Fibroblast of lung (primary cell): ENCODE data around the gene RRP12. TPM values are rescaled to one million over a fixed set of nuclear protein-coding genes. Genes with fewer than 3 reads are reported as not detected.

ENCODE experiments used
- DNase-seq, 2 donors: peaks; one replicate each; pipeline versions ENCODE4 v3.0.0 to v3.0.0-alpha.2; 2010; ENCODE audit warnings: low read depth in 2 of 2
- H2AFZ ChIP-seq: 2 replicates; pipeline ENCODE4 v1.5.1; 2012; ENCODE audit warnings: low read length, control low read depth, inconsistent platforms
- H3K27ac ChIP-seq: 2 replicates; pipeline ENCODE4 v1.5.1; 2011; ENCODE audit warnings: low read length, control low read depth; ENCODE audit not compliant: insufficient read depth
- H3K27me3 ChIP-seq: 2 replicates; pipeline ENCODE4 v1.5.1; 2011; ENCODE audit warnings: mild to moderate bottlenecking, low read length; ENCODE audit not compliant: control insufficient read depth, insufficient read depth
- H3K36me3 ChIP-seq: 2 replicates; pipeline ENCODE4 v1.5.1; 2011; ENCODE audit warnings: low read length; ENCODE audit not compliant: control insufficient read depth, insufficient read depth
- H3K4me1 ChIP-seq: 2 replicates; pipeline ENCODE4 v1.5.1; 2011; ENCODE audit warnings: low read length; ENCODE audit not compliant: control insufficient read depth, insufficient read depth; ENCODE audit errors: extremely low read depth
- H3K4me2 ChIP-seq: 2 replicates; pipeline ENCODE4 v1.5.1; 2011; ENCODE audit warnings: low read length, control low read depth; ENCODE audit not compliant: insufficient read depth; ENCODE audit errors: extremely low read depth
- H3K4me3 ChIP-seq, 4 experiments: fragments of 200-600 bp in 1 of 4; sonication (generic) in 1 of 4; replicated peaks in 1 of 4; 2 replicates each; pipeline ENCODE4 v1.5.1; 2011 to 2016; ENCODE audit warnings: low read length in 4 of 4, low read depth in 3 of 4, mild to moderate bottlenecking in 3 of 4, control low read depth in 2 of 4, inconsistent platforms in 1 of 4, mixed read lengths in 1 of 4; ENCODE audit not compliant: insufficient read depth in 1 of 4; ENCODE audit errors: control extremely low read depth in 1 of 4
- H3K79me2 ChIP-seq: 2 replicates; pipeline ENCODE4 v1.5.1; 2012; ENCODE audit warnings: mild to moderate bottlenecking, low read length, inconsistent platforms; ENCODE audit not compliant: control insufficient read depth, insufficient read depth
- H3K9ac ChIP-seq: 2 replicates; pipeline ENCODE4 v1.5.1; 2011; ENCODE audit warnings: mild to moderate bottlenecking, low read length, control low read depth; ENCODE audit not compliant: insufficient read depth
- H3K9me3 ChIP-seq: 2 replicates; pipeline ENCODE4 v1.5.1; 2012; ENCODE audit warnings: low read depth, low read length; ENCODE audit not compliant: control insufficient read depth, insufficient read depth
- H4K20me1 ChIP-seq: 2 replicates; pipeline ENCODE4 v1.5.1; 2011; ENCODE audit warnings: low read length; ENCODE audit not compliant: control insufficient read depth, insufficient read depth; ENCODE audit errors: extremely low read depth
- CTCF ChIP-seq, 2 donors: IDR thresholded peaks in 1 of 2; conservative IDR thresholded peaks in 1 of 2; 1 replicate in 1 of 2; 2 replicates in 1 of 2; pipeline ENCODE4 v1.5.1; 2011 to 2012; ENCODE audit warnings: low read length in 2 of 2, control low read depth in 1 of 2, inconsistent platforms in 1 of 2, low read depth in 1 of 2, mild to moderate bottlenecking in 1 of 2
- EZH2 ChIP-seq: IDR thresholded peaks from 2 replicates; pipeline ENCODE4 v1.5.1; 2012; ENCODE audit warnings: low read length, control low read depth, mild to moderate bottlenecking; ENCODE audit errors: missing control alignments
- polyA plus RNA-seq, 2 donors: library from polyadenylated mRNA; depleted of rRNA in 1 of 2; stranded (reverse) in 1 of 2; unstranded in 1 of 2; fragments of >200 nt; gene quantifications; 2 replicates each; pipeline ENCODE4 v1.2.1, GENCODE V29; 2011 to 2012; ENCODE audit warnings: missing spikeins in 1 of 2
- total RNA-seq: library from RNA; depleted of rRNA; stranded (reverse); fragments of >200 nt; gene quantifications from 2 replicates; pipeline ENCODE4 v1.2.1, GENCODE V29; 2014

RRP12 gene
- total and polyA plus RNA-seq, 2 donors (not counting 1 experiment from before 2014, with no cell fraction given), result 6.1 to 10.7 TPM

GRCh38 chr10:97358349-97358748 lies 42.8 kb downstream of the RRP12 start:
- no peaks in the 10 kb centered on the region for H3K9me3 ChIP-seq
- no peak overlapping the region for H3K27ac ChIP-seq
- no peak overlapping the region for H3K4me2 ChIP-seq
- no peaks in the 10 kb centered on the region for H3K27me3 ChIP-seq
- H4K20me1 ChIP-seq, result no peaks in the 10 kb centered on the region
- H3K9ac ChIP-seq, result no peak overlapping the region
- H2AFZ ChIP-seq, result no peak overlapping the region
- H3K4me3 ChIP-seq, result no peak overlapping the region
- no peaks in the 10 kb centered on the region for H3K79me2 ChIP-seq
- TF ChIP-seq CTCF (conservative IDR thresholded peaks at IDR 0.05 in 1 of 2, IDR thresholded peaks at IDR 0.05 in 1 of 2; ENCODE audit: low read depth in 1 of 2, low read length in 2 of 2) (no peak), EZH2 (no peak)
- peaks cover 10% of the 10 kb centered on the region for H3K36me3 ChIP-seq
- no peaks in the 10 kb centered on the region for H3K4me1 ChIP-seq
- no peak for DNase-seq

GRCh38 chr10:97356918-97357317 lies 44.2 kb downstream of the RRP12 start:
- Histone ChIP-seq H2AFZ (no peak overlapping the region), H3K9me3 (no peaks in the 10 kb centered on the region), H3K27me3 (no peaks in the 10 kb centered on the region), H3K4me2 (no peak overlapping the region), H3K79me2 (no peaks in the 10 kb centered on the region), H3K27ac (no peak overlapping the region), H3K36me3 (peaks cover 6% of the 10 kb centered on the region), H4K20me1 (no peaks in the 10 kb centered on the region), H3K4me3 (no peak overlapping the region), H3K9ac (no peak overlapping the region), H3K4me1 (no peaks in the 10 kb centered on the region)
- TF ChIP-seq EZH2, result no peak
- TF ChIP-seq CTCF (conservative IDR thresholded peaks at IDR 0.05 in 1 of 2, IDR thresholded peaks at IDR 0.05 in 1 of 2; ENCODE audit: low read depth in 1 of 2, low read length in 2 of 2), result no peak
- DNase-seq, result no peak

GRCh38 chr10:97356318-97356914 lies 44.7 kb downstream of the RRP12 start:
- H3K27ac ChIP-seq, result no peak overlapping the region
- no peaks in the 10 kb centered on the region for H4K20me1 ChIP-seq
- H3K4me1 ChIP-seq, result no peaks in the 10 kb centered on the region
- H3K27me3 ChIP-seq, result no peaks in the 10 kb centered on the region
- no peak for DNase-seq
- TF ChIP-seq EZH2 (no peak), CTCF (conservative IDR thresholded peaks at IDR 0.05 in 1 of 2, IDR thresholded peaks at IDR 0.05 in 1 of 2; ENCODE audit: low read depth in 1 of 2, low read length in 2 of 2) (no peak)
- no peak overlapping the region for H3K9ac ChIP-seq
- no peaks in the 10 kb centered on the region for H3K9me3 ChIP-seq
- no peaks in the 10 kb centered on the region for H3K79me2 ChIP-seq
- H2AFZ ChIP-seq, result no peak overlapping the region
- H3K4me3 ChIP-seq, result no peak overlapping the region
- peaks cover 6% of the 10 kb centered on the region for H3K36me3 ChIP-seq
- H3K4me2 ChIP-seq, result no peak overlapping the region
